GM18511 (cell line): ENCODE results near the gene PEAK3.

Source experiments
- ATAC-seq: cut with Tn5 transposase; IDR thresholded peaks from one replicate; pipeline ENCODE4 v1.9.1; 2021; ENCODE audit warnings: mild to moderate bottlenecking, moderate library complexity; ENCODE audit not compliant: unreplicated experiment

PEAK3 gene

DNA sequence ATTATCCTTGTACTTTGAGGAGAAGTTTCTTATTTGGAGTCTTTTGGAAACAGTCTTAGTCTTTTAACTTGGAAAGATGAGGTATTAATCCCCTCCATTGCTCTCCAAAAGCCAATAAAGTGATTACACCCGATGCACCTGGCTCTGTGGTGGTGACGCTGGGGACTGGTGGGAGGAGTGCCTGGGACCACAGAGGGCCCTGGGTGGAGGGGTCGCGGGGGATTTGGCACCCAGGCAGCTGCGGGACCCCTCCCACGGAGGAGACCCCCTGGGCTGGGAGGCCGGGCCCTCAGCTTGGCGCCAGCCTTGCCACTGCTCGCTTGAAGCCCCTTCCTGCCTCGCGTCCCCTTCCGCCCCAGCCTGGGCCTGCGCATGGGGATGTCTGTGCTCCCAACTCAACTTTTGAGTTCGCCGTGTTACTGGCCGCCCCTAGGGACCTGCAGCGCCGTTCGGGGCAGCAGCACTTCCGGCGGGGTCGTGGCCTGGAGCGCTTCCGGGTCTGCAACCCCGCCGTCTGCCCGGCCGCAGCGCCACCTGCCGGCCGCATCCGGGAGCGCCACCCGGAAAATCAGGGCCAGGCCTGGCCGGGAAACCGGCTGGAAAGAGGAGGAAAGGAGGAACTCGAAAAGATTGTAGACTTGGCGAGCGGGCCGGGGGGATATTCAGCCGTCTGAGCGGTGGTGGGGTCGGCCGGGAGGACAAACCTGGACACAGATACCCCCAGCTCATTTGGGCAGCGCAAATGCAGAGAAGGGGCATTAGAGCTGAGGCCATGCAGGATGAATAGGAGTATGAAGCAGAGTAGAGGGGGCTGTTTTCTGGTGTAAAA is 8.4 kb downstream of the PEAK3 start:
- ATAC-seq = peak; percentile 33

DNA sequence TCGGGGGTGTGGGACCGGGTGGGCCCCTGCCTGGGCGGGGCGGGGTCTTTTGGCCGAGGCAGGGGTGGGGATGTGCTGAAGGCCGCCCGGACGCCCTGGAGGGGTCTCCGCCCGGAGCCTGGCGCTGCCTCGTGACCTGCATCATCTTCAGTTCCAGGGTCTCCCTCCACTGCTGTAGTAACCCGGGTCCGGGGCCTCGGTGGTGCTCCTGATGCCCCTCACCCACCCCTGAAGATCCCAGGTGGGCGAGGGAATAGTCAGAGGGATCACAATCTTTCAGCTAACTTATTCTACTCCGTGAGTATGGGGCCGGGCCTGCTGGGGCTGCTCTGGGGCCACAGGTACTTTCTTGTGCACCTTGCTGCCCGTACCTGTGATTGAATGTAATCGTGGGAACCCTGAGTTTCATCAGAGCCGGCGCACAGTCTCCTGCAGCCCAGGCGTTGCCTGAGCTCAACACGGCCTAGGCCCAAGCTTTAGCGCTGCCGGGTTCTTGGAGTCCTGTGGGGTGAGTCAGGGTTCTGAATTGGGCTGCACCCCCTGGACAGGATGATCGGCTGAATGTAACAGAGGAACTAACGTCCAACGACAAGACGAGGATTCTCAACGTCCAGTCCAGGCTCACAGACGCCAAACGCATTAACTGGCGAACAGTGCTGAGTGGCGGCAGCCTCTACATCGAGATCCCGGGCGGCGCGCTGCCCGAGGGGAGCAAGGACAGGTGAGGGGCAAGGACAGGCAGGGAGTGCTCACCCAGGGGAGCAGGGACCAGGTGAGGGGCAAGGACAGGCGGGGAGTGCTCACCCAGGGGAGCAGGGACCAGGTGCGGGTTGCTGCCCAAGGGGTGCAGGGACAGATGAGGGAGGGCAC is 10.5 kb downstream of the PEAK3 start:
- no peak for ATAC-seq

- no peak for ATAC-seq
Measured at GRCh38 chr19:2270423-2271233, 11.3 kb downstream of the PEAK3 start.

- no peak for ATAC-seq
Measured at GRCh38 chr19:2270157-2270422, 11.9 kb downstream of the PEAK3 start.

DNA sequence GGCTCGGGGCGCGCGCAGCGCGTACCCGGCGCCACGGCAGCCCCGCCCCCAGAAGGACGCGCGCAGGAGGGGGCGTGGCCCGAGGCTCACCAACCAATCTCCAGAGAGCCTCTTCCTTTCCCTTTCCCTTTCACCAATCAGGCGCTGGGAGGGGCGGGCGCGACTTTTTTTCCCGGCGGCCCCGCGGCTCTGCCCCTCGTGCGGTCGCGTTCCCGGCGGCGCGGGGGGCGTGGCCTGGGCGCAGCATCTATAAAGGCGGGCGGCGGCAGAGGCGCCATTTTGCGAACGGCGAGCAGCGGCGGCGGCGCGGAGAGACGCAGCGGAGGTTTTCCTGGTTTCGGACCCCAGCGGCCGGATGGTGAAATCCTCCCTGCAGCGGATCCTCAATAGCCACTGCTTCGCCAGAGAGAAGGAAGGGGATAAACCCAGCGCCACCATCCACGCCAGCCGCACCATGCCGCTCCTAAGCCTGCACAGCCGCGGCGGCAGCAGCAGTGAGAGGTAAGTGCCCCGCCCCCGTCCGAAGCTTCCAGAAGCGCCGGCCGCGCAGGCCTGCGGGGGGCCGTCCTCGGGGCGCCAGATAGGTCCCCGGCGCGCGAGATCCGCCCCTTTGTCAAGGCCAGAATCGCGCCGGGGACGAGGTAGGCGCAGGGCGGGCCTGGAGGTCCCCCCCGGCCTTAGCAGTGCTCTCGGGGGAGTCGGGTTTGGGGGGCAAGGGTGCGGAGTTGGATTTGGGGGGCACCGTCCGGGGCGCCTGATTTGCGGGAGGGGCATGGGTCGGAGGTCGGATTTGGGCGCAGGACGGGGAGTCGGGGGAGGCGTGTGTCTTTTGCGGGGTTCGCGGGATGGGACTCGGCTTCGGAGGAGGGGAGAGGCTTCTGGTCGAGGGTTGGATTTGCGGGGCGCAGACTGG is 12.5 kb downstream of the PEAK3 start:
- ATAC-seq = peak; percentile 59

DNA sequence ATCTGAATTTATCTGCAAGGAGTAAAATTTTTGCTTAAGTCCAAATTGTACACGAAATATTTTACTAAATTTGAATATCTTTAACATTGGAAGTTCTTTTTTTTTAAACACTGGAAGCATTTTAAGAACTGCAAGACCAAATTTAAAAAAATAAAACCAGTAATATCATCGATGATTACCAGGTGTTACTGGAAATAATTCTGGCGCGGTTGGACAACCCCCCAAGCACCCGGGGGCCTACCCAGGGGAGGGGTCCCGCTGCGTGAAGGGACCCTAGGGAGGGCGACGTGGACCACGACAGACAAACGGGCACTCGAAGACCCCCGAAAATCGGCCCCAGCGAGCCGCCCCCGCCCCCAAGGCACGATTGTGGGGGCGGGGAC is 13.1 kb downstream of the PEAK3 start:
- no peak for ATAC-seq

DNA sequence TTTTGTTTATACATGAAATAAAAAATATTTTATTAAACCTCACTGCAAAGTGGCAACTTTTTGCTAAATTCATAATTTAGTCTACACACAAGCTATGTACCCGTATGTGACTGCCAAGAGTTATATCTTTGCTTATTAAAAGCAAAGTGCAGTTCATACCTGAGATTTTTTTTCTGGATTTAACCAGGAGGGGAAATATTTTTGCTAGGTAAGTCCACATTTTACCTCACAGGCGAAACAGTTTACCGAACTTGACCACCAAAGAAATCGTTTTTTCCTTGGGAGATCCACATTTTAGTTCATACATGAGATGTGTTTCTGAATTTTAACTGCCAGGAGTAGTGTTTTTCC is 13.5 kb downstream of the PEAK3 start:
- no peak for ATAC-seq

DNA sequence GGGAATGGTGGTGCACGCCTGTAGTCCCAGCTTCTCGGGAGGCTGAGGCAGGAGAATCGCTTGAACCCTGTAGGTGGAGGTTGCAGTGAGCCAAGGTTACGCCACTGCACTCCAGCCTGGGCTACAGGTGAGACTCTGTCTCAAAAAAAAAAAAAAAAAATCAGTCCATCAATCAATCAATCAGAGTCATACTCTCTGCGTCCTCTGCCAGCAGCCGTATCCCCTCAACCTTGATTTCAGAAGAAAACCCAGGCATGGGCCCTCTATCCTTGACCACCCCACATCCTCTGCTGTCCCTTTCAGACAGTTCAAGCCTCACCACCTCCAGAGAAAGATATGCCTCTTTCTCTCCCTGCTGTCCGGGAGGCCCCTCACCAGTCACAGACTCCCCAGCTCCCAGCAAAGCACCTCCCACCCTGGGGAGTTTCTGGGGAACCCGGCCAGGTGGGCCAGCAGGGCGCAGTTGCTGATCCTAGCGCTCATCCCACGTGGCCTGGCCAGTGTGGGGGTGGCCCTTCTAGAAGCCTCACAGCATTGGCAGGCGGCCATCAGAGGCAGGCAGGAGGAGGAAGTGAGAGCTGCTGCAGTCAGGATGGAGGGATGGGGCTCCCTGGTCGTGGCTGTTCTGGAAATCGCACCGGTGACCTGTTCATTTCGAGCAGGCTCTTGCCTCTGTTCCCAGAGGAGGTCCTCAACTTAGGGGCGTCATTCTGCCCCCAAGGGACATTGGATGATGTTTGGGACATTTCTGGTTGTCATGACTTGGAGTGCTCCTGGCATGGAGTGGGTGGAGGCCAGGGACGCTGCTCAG is 15.6 kb downstream of the PEAK3 start:
- no peak for ATAC-seq

DNA sequence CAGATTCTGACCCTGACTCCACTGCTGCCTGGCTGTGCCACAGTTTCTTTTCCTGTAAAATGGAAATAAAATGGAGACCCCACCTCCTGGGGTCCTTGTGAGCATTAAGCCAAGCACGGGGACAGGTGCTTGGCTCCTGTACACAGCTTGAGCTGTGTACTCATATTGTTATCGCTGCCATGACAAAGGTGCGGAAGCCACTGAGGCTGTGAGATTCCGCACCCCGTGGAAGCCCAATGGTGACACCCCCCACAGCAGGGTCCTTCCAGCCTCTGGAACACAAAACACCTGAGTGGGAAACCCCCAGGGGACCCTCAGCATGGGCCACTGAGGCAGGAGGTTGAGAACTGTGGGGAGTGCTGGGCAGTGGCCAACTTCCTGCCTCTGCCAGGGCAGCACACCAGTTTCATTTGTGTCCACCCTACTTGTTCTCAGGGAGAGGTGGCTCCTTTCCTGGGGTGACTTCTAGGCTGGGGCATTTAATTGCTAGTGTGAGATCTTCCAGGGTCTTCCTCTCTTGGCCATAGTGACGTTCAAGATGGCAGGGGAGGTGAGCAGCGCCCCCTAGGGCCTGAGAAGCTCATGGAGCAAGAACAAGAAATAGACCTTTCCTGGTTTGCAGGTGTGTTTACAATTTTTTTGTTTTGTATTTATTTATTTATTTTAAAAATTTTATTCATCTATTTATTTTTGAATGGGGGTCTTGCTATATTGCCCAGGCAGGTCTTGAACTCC is 20.4 kb downstream of the PEAK3 start:
- ATAC-seq = no peak

DNA sequence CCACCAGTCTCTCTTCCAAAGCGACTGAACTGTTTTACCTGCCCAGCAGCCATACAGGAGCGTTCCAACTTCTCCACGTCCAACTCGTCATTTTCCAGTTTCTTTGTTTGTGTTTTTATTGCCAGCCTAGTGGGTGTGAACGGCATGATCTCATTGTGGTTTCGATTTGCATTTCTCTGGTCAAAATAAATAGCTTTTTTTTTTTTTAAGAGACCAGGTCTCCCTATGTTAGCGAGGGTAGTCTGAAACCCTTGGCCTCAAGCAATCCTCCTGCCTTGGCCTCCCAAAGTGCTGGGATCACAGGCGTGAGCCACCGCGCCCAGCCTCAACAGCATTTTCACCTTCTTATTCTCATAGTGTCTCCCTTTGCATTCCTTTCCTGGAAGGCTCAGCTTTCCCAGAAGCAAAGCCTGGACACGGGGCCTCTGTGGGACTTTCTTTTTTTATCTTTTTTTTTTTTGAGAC is 21.6 kb downstream of the PEAK3 start:
- no peak for ATAC-seq

GRCh38 chr19:2259336-2259735 is 22.6 kb downstream of the PEAK3 start:
- no peak for ATAC-seq

- no peak for ATAC-seq
Measured at GRCh38 chr19:2255982-2256685, 25.8 kb downstream of the PEAK3 start, which contains the start of gene JSRP1. Gene JSRP1 (minus strand): TSS chr19:2256417. CDS start chr19:2255314, 1,103 bp downstream.

DNA sequence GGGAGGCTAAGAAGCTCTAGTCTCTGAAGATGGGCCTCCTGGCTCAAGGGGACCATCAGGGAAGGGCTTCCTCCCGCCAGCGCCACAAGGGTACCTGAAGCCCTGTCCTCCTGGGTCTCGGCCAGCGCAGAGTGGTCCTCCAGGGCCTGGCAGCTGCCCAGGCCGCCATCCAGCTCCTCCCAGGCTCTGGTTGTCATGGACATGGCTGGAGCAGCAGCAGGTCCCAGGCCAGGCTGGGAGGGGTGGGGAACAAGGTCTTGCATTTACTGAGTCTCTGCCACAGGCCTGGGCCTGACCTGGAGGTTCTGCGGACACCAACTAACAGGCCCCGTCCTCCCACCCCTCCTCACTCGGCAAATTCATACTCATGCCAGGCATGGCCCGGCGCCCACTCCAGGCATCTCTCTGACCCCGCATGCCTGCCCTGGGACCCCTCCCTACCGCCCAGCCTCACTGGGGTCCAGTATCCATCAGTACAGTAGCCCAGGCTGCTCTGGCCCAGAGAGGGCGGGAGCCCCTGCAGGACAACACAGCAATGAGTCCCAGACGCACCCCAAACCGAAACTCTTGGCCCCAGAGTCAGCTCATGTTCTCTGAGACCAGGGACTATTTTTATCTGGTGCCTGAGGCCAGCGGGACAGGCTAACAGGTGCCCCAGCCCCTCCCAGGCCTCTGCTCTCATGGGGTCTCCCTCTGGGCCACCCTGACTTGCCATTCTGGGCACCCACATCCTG is 26.7 kb downstream of the PEAK3 start:
- ATAC-seq = no peak

GRCh38 chr19:2254064-2254872 is 27.7 kb downstream of the PEAK3 start:
- ATAC-seq = no peak

DNA sequence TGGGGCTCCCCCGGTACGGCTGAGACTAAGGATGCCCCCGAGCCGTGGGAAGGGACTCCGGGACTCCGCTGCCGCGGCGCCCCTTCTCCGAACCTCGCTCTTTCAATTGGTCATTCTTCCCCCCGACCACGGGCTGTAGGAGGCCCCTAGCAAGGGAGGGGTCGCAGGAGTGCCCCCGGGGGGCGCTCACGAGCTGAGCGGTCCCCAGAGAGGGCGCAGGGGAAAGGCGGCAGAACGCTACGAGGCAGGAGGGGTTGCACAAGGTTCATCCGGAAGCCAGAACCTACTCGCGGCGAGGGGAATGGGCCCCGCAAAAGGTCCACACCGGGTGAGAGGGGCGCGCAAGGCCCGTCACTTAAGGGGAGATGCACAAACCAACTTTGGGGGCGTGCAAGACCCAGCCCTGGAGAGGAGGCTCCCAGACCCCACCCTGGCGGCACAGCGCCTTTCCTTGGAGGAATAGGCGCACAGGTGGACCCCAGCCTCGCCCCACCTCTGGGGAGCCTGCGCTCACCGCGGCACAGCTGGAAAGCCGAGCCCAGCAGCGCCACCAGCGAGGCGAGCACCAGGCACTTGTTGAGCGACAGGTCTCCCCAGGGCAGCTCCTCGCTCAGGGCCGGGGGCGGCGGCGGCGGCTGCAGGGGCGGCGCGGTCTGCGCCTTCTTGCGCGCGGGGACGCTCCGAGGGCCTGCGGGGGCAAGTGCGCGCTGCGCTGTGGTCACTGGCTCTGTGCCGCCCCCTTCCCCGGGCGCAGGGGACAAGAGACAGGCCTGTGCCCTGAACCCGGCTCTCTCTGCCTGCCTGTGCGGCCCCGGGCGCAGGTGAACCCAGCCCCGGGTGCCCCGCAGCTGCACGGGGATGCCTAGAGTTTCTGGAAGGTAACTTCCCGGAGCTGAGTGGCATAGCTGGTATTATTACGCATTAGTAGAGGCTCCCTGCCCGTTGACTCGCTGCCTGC is 28.6 kb downstream of the PEAK3 start:
- no peak for ATAC-seq

- no peak for ATAC-seq
Measured at GRCh38 chr19:2252797-2253105, 29.2 kb downstream of the PEAK3 start.
